Measurements from ENCODE around the gene CNNM2.

Gene CNNM2

GRCh38 chr10:103025696-103026095 lies 107.6 kb downstream of the CNNM2 start:
- no peak for DNase-seq (ENCODE audit: low read depth)
- H3K4me3 ChIP-seq (replicated peaks; ENCODE audit: low read depth, low read length): no peak overlapping the region
- no peak for TF ChIP-seq CTCF (IDR thresholded peaks at IDR 0.05; ENCODE audit: low read length, missing control alignments)

DNA sequence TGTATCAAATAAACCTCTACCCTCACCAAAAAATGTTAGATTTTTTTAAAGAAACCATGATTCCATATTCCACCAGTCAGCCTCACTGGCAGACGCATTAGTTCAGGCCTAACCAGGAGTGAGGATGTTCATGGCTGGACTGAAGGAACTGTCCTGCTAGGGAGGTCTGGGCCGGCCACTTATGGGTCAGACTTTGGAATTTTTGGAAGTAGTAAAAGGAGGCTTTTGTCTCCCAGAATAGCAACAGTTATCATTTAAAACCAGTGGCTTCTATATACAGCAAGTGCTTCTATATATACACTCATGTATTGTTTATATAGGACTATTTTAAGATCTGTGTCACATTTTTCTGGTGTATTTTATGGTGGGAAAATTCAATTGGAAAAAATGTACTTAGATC lies 120.5 kb downstream of the CNNM2 start:
- TF ChIP-seq CTCF (IDR thresholded peaks at IDR 0.05; ENCODE audit: low read length, missing control alignments): no peak
- H3K4me3 ChIP-seq (replicated peaks; ENCODE audit: low read depth, low read length): no peak overlapping the region
- no peak for DNase-seq (ENCODE audit: low read depth)

GRCh38 chr10:103040418-103040817 lies 122.3 kb downstream of the CNNM2 start:
- H3K4me3 ChIP-seq (replicated peaks; ENCODE audit: low read depth, low read length): no peak overlapping the region
- peak; percentile 50 for DNase-seq (ENCODE audit: low read depth)
- no peak for TF ChIP-seq CTCF (IDR thresholded peaks at IDR 0.05; ENCODE audit: low read length, missing control alignments)

GRCh38 chr10:103041391-103041790 lies 123.3 kb downstream of the CNNM2 start:
- no peak for TF ChIP-seq CTCF (IDR thresholded peaks at IDR 0.05; ENCODE audit: low read length, missing control alignments)
- H3K4me3 ChIP-seq (replicated peaks; ENCODE audit: low read depth, low read length): no peak overlapping the region
- DNase-seq (ENCODE audit: low read depth): no peak

GRCh38 chr10:103042129-103042528 lies 124.0 kb downstream of the CNNM2 start:
- H3K4me3 ChIP-seq (replicated peaks; ENCODE audit: low read depth, low read length): no peak overlapping the region
- no peak for TF ChIP-seq CTCF (IDR thresholded peaks at IDR 0.05; ENCODE audit: low read length, missing control alignments)
- DNase-seq (ENCODE audit: low read depth): no peak

DNA sequence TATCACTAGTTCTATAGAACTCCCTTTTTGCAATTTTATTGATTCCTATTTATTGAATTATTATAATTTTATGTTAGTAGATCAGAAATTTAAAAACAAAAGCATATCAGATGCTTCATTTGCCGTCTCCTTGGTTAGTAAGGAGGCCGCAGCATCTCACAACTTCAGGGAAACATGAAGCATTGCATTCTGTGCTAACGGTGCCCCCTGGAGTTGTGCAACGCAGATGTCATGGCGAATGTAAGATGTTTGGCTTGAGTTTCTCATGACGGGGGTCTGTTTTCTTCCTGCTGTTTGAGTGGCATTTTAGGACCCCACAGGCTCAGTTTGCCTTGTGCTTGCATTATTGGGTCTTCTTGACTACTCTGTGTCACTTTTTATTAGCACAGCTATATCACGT lies 124.8 kb downstream of the CNNM2 start:
- no peak for TF ChIP-seq CTCF (IDR thresholded peaks at IDR 0.05; ENCODE audit: low read length, missing control alignments)
- no peak for DNase-seq (ENCODE audit: low read depth)
- H3K4me3 ChIP-seq (replicated peaks; ENCODE audit: low read depth, low read length): no peak overlapping the region

- H3K4me3 ChIP-seq (replicated peaks; ENCODE audit: low read depth, low read length): no peak overlapping the region
- peak; percentile 16 for DNase-seq (ENCODE audit: low read depth)
- TF ChIP-seq CTCF (IDR thresholded peaks at IDR 0.05; ENCODE audit: low read length, missing control alignments): no peak
Measured at GRCh38 chr10:103044942-103045489, 126.9 kb downstream of the CNNM2 start.
